Endodermal cell (in vitro differentiated cells): ENCODE results near the gene STX4. TPM values are rescaled to one million over a fixed set of nuclear protein-coding genes. Genes with fewer than 3 reads are reported as not detected.

ENCODE experiments used
- DNase-seq: peaks from one replicate; pipeline ENCODE4 v3.0.0-alpha.2; 2017
- H3K27ac ChIP-seq: 2 replicates; pipeline ENCODE4 v1.5.1; 2013; ENCODE audit warnings: mild to moderate bottlenecking, low read depth, low read length, moderate library complexity
- H3K27me3 ChIP-seq: 2 replicates; pipeline ENCODE4 v1.6.1; 2013; ENCODE audit warnings: mild to moderate bottlenecking, low read length, moderate library complexity; ENCODE audit not compliant: insufficient read depth, control insufficient read depth, poor library complexity, severe bottlenecking
- H3K36me3 ChIP-seq: 2 replicates; pipeline ENCODE4 v1.7.0; 2013; ENCODE audit warnings: mild to moderate bottlenecking, low read length, moderate library complexity; ENCODE audit not compliant: control insufficient read depth, insufficient read depth
- H3K4me1 ChIP-seq: one replicate; pipeline ENCODE4 v1.7.0; 2013; ENCODE audit warnings: low read length; ENCODE audit not compliant: control insufficient read depth, insufficient read depth
- H3K4me3 ChIP-seq: 2 replicates; pipeline ENCODE4 v1.5.1; 2013; ENCODE audit warnings: mild to moderate bottlenecking, low read length, moderate library complexity
- H3K9ac ChIP-seq: 2 replicates; pipeline ENCODE4 v1.6.1; 2013; ENCODE audit warnings: mild to moderate bottlenecking, low read length, moderate library complexity; ENCODE audit not compliant: poor library complexity, severe bottlenecking; ENCODE audit errors: extremely low read depth
- H3K9me3 ChIP-seq: 2 replicates; pipeline ENCODE4 v1.6.1; 2013; ENCODE audit warnings: mild to moderate bottlenecking, low read length, moderate library complexity; ENCODE audit not compliant: control insufficient read depth
- H3K27ac Mint-ChIP-seq: 2 replicates; pipeline ENCODE4 v1.8.0; 2020; ENCODE audit warnings: mixed read lengths
- H3K27me3 Mint-ChIP-seq: 2 replicates; pipeline ENCODE4 v1.8.0; 2021; ENCODE audit warnings: mild to moderate bottlenecking, mixed read lengths; ENCODE audit not compliant: insufficient read depth
- H3K36me3 Mint-ChIP-seq: 2 replicates; pipeline ENCODE4 v1.8.0; 2020; ENCODE audit warnings: low read depth, mixed read lengths
- H3K4me1 Mint-ChIP-seq: 2 replicates; pipeline ENCODE4 v1.8.0; 2020; ENCODE audit warnings: mixed read lengths
- H3K4me3 Mint-ChIP-seq: 2 replicates; pipeline ENCODE4 v1.8.0; 2020; ENCODE audit warnings: mild to moderate bottlenecking, moderate library complexity, mixed read lengths
- H3K9me3 Mint-ChIP-seq: 2 replicates; pipeline ENCODE4 v1.8.0; 2020; ENCODE audit warnings: mild to moderate bottlenecking, mixed read lengths
- WGBS, 2 experiments: methylation state at CpG; one replicate each; pipeline versions ENCODE4 v1.1.5 to v1.1.7; 2013; ENCODE audit warnings: missing lambda C conversion rate in 2 of 2, mixed read lengths in 1 of 2; ENCODE audit not compliant: insufficient coverage in 1 of 2, insufficient read length in 1 of 2; 5-methylcytosine and 5-hydroxymethylcytosine counted together
- total RNA-seq, 2 donors: library from RNA; stranded (reverse); fragmentation: NEBNext Ultra II Directional in 1 of 2; extraction: Animal tissue kit (Norgen Biotek cat#: 25700) in 1 of 2; gene quantifications; 2 replicates in 1 of 2; 3 replicates in 1 of 2; pipeline ENCODE4 v1.2.1, GENCODE V29; 2021
- TF ChIP-seq, protein P1 (sequence below): fragments of 200-600 bp; sonication (generic); conservative IDR thresholded peaks from 2 replicates; pipeline ENCODE4 v1.5.0; 2021; ENCODE audit warnings: antibody characterized with exemption, mild to moderate bottlenecking

STX4 gene
- total RNA-seq, 2 donors from 2014 or later, result 34.4 to 37.6 TPM

DNA sequence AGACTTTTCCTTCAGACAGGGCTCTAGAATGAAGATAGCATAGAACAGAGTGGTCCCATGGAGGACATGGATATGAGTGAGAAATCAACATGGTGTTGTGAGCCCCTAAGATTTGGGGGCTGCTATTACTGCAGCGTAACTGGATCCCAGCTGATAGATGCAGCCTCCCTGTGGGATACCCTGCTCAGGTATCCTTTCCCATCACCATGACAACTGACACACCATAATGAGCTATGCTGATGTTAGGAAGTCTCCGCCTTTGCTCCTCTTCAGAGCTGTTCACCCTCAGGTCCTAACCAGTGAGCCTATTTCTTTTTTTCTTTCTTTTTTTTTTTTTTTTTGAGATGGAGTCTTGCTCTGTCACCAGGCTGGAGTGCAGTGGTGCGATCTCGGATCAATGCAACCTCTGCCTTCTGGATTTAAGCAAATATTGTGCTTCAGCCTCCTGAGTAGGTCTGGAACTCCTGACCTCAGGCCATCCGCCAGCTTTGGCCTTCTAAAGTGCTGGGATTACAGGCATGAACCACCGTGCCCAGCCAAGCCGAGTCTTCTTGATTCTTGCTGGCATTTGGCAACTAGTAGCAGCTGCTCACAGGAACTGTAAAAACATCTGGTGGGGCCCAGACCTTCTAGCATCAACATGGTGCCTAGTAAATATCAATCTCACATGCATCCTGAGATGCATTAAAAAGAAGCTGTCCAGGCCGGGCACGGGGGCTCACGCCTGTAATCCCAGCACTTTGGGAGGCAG is 17.1 kb downstream of the STX4 start:
- 89 to 96% methylated on average over 8 to 10 of the region's 10 CpGs for WGBS, 2 experiments
- TF ChIP-seq, protein P1, sequence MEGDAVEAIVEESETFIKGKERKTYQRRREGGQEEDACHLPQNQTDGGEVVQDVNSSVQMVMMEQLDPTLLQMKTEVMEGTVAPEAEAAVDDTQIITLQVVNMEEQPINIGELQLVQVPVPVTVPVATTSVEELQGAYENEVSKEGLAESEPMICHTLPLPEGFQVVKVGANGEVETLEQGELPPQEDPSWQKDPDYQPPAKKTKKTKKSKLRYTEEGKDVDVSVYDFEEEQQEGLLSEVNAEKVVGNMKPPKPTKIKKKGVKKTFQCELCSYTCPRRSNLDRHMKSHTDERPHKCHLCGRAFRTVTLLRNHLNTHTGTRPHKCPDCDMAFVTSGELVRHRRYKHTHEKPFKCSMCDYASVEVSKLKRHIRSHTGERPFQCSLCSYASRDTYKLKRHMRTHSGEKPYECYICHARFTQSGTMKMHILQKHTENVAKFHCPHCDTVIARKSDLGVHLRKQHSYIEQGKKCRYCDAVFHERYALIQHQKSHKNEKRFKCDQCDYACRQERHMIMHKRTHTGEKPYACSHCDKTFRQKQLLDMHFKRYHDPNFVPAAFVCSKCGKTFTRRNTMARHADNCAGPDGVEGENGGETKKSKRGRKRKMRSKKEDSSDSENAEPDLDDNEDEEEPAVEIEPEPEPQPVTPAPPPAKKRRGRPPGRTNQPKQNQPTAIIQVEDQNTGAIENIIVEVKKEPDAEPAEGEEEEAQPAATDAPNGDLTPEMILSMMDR, result no peak
- H3K9ac ChIP-seq, result no peak overlapping the region
- no peaks in the 10 kb centered on the region for H3K36me3 ChIP-seq
- Mint-ChIP-seq H3K36me3 (no peaks in the 10 kb centered on the region), H3K4me3 (no peak overlapping the region), H3K27ac (no peak overlapping the region), H3K9me3 (peaks cover 2% of the 10 kb centered on the region), H3K4me1 (no peaks in the 10 kb centered on the region), H3K27me3 (peaks cover 8% of the 10 kb centered on the region)
- no peaks in the 10 kb centered on the region for H3K27me3 ChIP-seq
- no peak overlapping the region for H3K27ac ChIP-seq
- no peaks in the 10 kb centered on the region for H3K9me3 ChIP-seq
- no peak overlapping the region for H3K4me3 ChIP-seq
- H3K4me1 ChIP-seq, result no peaks in the 10 kb centered on the region
- no peak for DNase-seq

DNA sequence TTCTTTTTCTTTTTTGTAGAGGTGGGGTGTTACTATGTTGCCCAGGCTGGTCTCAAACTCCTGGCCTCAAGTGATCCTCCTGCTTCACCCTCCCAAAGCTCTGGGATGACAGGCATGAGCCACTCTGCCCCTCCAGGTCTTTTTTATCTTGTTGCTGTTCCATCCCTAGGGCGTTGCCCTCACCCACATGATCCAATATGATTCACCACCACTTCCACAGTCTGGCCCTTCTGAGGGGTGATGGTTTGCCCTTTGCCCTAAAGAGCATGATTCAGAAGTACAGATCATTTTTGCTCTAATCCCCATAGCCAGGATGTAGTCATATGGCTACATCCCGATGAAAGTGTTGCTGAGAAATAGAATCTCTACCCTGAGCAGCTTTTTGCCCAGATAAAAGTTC is 18.8 kb downstream of the STX4 start:
- Histone ChIP-seq H3K27ac (no peak overlapping the region), H3K4me1 (no peaks in the 10 kb centered on the region), H3K9ac (no peak overlapping the region), H3K9me3 (no peaks in the 10 kb centered on the region), H3K27me3 (no peaks in the 10 kb centered on the region), H3K36me3 (no peaks in the 10 kb centered on the region), H3K4me3 (no peak overlapping the region)
- H3K27ac Mint-ChIP-seq, result no peak overlapping the region
- peaks cover 3% of the 10 kb centered on the region for H3K36me3 Mint-ChIP-seq
- H3K9me3 Mint-ChIP-seq, result peaks cover 2% of the 10 kb centered on the region
- H3K4me3 Mint-ChIP-seq, result no peak overlapping the region
- peaks cover 6% of the 10 kb centered on the region for H3K27me3 Mint-ChIP-seq
- TF ChIP-seq, protein P1, result no peak
- WGBS, 2 experiments, result 71 to 84% methylated on average over 2 of the region's 2 CpGs
- H3K4me1 Mint-ChIP-seq, result peaks cover 3% of the 10 kb centered on the region
- DNase-seq, result no peak

DNA sequence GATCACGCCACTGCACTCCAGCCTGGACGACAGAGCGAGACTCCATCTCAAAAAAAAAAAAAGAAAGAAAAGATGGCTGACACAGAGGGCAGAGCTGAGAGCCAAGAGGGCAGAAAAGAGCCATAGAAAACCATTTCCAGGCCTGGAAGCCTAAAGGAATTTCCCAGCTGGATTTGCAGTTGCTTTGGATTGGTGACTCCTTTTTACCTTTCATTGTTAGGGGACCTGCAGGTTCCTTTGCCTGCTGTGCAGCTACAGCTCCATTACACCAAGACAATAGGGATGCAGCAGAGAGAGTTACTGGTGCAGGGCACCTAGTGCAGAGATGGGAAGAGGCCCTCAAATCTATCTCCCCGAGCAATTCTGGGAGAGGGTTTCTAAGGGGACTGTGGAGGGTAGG is 22.3 kb downstream of the STX4 start:
- H3K4me3 ChIP-seq, result no peak overlapping the region
- H3K36me3 ChIP-seq, result peaks cover 8% of the 10 kb centered on the region
- Mint-ChIP-seq H3K27ac (no peak overlapping the region), H3K4me3 (no peak overlapping the region), H3K9me3 (peaks cover 2% of the 10 kb centered on the region), H3K36me3 (peaks cover 16% of the 10 kb centered on the region), H3K27me3 (peaks cover 6% of the 10 kb centered on the region), H3K4me1 (peaks cover 3% of the 10 kb centered on the region)
- no peaks in the 10 kb centered on the region for H3K9me3 ChIP-seq
- H3K9ac ChIP-seq, result no peak overlapping the region
- H3K27me3 ChIP-seq, result no peaks in the 10 kb centered on the region
- peak; percentile 60 for DNase-seq
- no peak overlapping the region for H3K27ac ChIP-seq
- H3K4me1 ChIP-seq, result no peaks in the 10 kb centered on the region
- TF ChIP-seq, protein P1, result no peak
- 88 to 90% methylated on average over 3 to 4 of the region's 4 CpGs for WGBS, 2 experiments
